NB4 (cell line): ENCODE measurements around the gene NHLH2.

ENCODE experiments used
- DNase-seq: peaks from one replicate; pipeline ENCODE4 v3.0.0; 2010; ENCODE audit warnings: low read depth
- H3K4me3 ChIP-seq: one replicate; pipeline ENCODE4 v1.5.1; 2011; ENCODE audit warnings: mild to moderate bottlenecking, low read depth, low read length, moderate library complexity
- CTCF ChIP-seq: IDR thresholded peaks from one replicate; pipeline ENCODE4 v1.5.1; 2012; ENCODE audit warnings: low read depth, low read length
- MAX ChIP-seq: IDR thresholded peaks from 2 replicates; pipeline ENCODE4 v1.6.1; 2011; ENCODE audit warnings: low read depth, low read length
- MYC ChIP-seq: IDR thresholded peaks from 2 replicates; pipeline ENCODE4 v1.6.1; 2011; ENCODE audit warnings: low read depth, low read length
- POLR2A ChIP-seq: IDR thresholded peaks from 2 replicates; pipeline ENCODE4 v1.6.1; 2011; ENCODE audit warnings: mild to moderate bottlenecking; ENCODE audit not compliant: insufficient read length; ENCODE audit errors: extremely low read depth

The NHLH2 gene

GRCh38 chr1:115805597-115805996, 35.3 kb downstream of the NHLH2 start:
- DNase-seq = no peak
- TF ChIP-seq MAX (no peak), MYC (no peak), CTCF (no peak), POLR2A (no peak)
- no peak overlapping the region for H3K4me3 ChIP-seq

DNA sequence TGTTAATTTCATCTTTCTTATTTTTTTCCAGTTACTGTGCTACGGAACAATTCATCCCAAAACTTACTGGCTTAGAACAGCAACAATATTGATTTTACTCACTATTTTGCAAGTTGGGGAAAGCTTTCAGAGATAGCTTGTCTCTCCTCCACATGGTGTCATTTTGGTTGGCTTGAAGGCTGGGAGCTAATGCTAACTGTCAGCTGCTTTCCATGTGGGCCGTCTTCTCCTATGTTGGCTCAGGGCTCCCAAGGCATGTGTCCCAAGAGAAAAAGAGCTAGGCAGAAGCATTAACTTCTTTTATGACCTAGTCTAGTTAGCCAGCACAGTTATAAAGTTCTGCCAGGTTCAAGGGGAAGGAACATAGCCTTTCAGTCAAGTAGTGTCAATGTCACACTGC, 38.5 kb downstream of the NHLH2 start:
- no peak overlapping the region for H3K4me3 ChIP-seq
- no peak for TF ChIP-seq CTCF
- no peak for TF ChIP-seq MYC
- no peak for TF ChIP-seq MAX
- TF ChIP-seq POLR2A = no peak
- no peak for DNase-seq

GRCh38 chr1:115797486-115797885, 43.4 kb downstream of the NHLH2 start:
- no peak overlapping the region for H3K4me3 ChIP-seq
- no peak for DNase-seq
- TF ChIP-seq MYC (no peak), CTCF (no peak), POLR2A (no peak), MAX (no peak)

DNA sequence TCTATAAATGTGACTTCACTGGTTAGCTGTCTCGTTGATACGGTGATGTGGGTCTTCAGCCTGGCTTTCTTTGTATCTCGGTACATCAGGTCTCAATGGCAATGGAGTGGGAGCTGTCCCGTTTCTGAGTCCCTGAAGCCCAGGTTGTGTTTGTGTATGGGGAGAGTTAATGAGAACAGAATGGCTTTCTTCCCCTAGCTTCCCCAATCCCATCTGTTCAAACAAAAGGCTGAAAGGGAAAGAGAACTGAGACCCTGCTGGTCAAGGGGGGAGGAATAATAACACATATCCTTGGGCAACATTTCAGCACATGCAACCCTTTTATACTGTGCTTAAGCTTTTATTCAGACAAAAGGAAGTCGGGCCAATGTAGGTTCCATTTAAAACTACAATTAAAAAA, 44.0 kb downstream of the NHLH2 start:
- no peak for TF ChIP-seq MAX
- no peak for TF ChIP-seq MYC
- no peak for DNase-seq
- H3K4me3 ChIP-seq = no peak overlapping the region

GRCh38 chr1:115796036-115796435, 44.9 kb downstream of the NHLH2 start:
- DNase-seq = no peak
- TF ChIP-seq MAX (no peak), POLR2A (no peak)

GRCh38 chr1:115794976-115795639, 45.8 kb downstream of the NHLH2 start:
- H3K4me3 ChIP-seq = no peak overlapping the region
- TF ChIP-seq CTCF (no peak), MAX (no peak), POLR2A (no peak), MYC (no peak)

More at GRCh38 chr1:115796036-115796435, 44.9 kb downstream of the NHLH2 start:
- H3K4me3 ChIP-seq = no peak overlapping the region

GRCh38 chr1:115793162-115793561, 47.8 kb downstream of the NHLH2 start:
- no peak overlapping the region for H3K4me3 ChIP-seq
- no peak for DNase-seq
- TF ChIP-seq CTCF = no peak
- TF ChIP-seq POLR2A = no peak
- TF ChIP-seq MAX = no peak
- no peak for TF ChIP-seq MYC

More at GRCh38 chr1:115794976-115795639, 45.8 kb downstream of the NHLH2 start:
- no peak for DNase-seq
